ENCODE data around the gene PRPF6. TPM values are rescaled to one million over a fixed set of nuclear protein-coding genes. Genes with fewer than 3 reads are reported as not detected.

The PRPF6 gene
- total and polyA plus RNA-seq, 2 of the 13 experiments (the other 11 are each of a cell fraction or from before 2014, with no cell fraction given), result 63.7 to 101 TPM

DNA sequence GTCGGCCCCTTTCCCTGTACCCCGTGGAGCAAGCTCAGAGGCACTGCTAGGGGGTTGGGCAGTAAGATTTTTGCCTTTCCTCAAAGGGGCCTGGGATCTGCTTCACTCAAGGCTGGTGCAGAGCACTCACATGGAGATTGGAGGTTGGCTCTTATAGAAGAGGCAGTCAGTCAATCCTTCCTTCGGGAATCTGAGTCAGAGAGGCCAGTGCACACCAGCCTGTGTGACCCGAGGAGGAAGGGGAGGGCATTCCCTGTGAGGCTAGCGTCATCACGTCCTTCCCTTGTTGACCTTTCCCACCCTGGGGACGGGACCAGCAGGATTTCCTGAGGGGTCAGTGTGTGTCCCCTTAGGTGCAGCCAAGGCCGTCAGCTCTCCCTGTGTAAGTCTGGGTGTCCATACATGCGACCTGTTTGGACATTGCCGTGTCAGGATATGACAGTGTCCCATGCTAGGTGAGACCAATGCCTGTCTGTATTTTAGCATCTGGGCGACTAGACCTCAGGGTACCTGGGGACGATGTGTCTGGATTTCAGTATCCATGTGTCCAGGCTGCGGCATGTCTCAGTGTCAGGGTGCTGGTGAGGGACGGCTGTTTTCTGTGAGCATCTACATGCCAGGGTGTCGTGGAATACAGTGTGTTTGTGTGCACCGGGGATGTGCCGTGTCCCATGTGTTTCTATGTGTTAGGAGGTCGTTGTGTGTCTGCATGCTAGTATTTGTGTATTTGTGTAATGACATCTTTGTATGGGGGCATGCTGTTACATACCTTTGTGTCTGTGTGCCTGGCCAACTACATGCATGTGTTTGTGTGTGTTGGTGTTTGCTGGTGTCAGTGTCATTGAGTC is 8.4 kb upstream of the PRPF6 start (continued):
- TF ChIP-seq SKIL (CRISPR knock-in tag; IDR thresholded peaks at IDR 0.05; ENCODE audit: borderline replicate concordance) (no peak), SUZ12 (IDR thresholded peaks at IDR 0.05; ENCODE audit: low read depth, low read length) (no peak), ZSCAN30 (CRISPR knock-in tag; IDR thresholded peaks at IDR 0.05) (no peak), TIGD3 (CRISPR knock-in tag; IDR thresholded peaks at IDR 0.05; ENCODE audit: borderline replicate concordance) (no peak), ZZZ3 (CRISPR knock-in tag; IDR thresholded peaks at IDR 0.05; ENCODE audit: borderline replicate concordance) (no peak), ZNF350 (CRISPR knock-in tag; IDR thresholded peaks at IDR 0.05; ENCODE audit: borderline replicate concordance, low read depth) (peak; percentile 49; the same call in 1 of the 2 replicates), ZNF839 (CRISPR knock-in tag; IDR thresholded peaks at IDR 0.05; ENCODE audit: borderline replicate concordance) (0 out of 2 replicates have a peak, but pooled peaks have one; percentile 64), TBX3 (IDR thresholded peaks at IDR 0.05; ENCODE audit: borderline replicate concordance) (0 out of 2 replicates have a peak, but pooled peaks have one; percentile 43), RBAK (CRISPR knock-in tag; IDR thresholded peaks at IDR 0.05) (no peak), POLR2AphosphoS2 (IDR thresholded peaks at IDR 0.05; ENCODE audit: low read depth, low read length) (no peak), RXRA (CRISPR knock-in tag; IDR thresholded peaks at IDR 0.05) (peak; percentile 60), NR2F6 (IDR thresholded peaks at IDR 0.05) (peak; percentile 68; the same call in 1 of the 2 replicates), NR2F6 (CRISPR knock-in tag; IDR thresholded peaks at IDR 0.05) (peak; percentile 86)

Measured in HepG2 (cell line).